ENCODE data around the gene PLEKHG5.
"Not testable (repeated sequence)": the region's sequence is repeated elsewhere in the genome, so short reads cannot be mapped to it uniquely, and the experiment has no call there.

PLEKHG5 gene

DNA sequence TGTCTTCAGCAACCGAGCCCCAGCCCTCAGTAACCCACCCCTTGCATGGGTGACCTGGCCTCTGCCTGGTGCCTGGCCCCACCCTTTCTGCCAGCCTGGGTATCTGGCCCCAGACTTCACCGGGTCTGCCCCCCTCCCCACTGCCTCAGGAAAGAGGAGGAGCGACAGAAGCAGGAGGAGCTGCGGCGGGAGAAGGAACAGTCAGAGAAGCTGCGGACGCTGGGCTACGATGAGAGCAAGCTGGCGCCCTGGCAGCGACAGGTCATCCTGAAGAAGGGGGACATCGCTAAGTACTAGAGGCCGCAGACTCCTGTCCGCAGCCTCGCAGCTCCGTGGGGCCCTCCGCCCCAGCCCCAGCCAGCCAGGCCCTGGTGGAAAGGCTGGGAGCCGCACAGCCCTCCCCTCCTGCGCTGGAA, 31.6 kb downstream of the PLEKHG5 start:
- peaks cover 0 to 87% of the 10 kb centered on the region in 2 donors for H3K27me3 ChIP-seq
- intact Hi-C loops (cut with DNase I; ENCODE audit: low total_unique reads): no loop called here
- H3K36me3 ChIP-seq: peaks cover 0 to 14% (median 6%) of the 10 kb centered on the region in 3 donors
- no peaks in the 10 kb centered on the region for H3K9me3 ChIP-seq
- peaks cover 0 to 15% (median 7%) of the 10 kb centered on the region in 4 donors for H3K4me1 ChIP-seq
- H3K27ac ChIP-seq: no peak overlapping the region
- peak overlapping the region in 1 of 2 donors; percentile 3 for H3K4me3 ChIP-seq
- TF ChIP-seq, protein P1, sequence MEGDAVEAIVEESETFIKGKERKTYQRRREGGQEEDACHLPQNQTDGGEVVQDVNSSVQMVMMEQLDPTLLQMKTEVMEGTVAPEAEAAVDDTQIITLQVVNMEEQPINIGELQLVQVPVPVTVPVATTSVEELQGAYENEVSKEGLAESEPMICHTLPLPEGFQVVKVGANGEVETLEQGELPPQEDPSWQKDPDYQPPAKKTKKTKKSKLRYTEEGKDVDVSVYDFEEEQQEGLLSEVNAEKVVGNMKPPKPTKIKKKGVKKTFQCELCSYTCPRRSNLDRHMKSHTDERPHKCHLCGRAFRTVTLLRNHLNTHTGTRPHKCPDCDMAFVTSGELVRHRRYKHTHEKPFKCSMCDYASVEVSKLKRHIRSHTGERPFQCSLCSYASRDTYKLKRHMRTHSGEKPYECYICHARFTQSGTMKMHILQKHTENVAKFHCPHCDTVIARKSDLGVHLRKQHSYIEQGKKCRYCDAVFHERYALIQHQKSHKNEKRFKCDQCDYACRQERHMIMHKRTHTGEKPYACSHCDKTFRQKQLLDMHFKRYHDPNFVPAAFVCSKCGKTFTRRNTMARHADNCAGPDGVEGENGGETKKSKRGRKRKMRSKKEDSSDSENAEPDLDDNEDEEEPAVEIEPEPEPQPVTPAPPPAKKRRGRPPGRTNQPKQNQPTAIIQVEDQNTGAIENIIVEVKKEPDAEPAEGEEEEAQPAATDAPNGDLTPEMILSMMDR (IDR thresholded peaks at IDR 0.05): no peak
- no peak for DNase-seq

DNA sequence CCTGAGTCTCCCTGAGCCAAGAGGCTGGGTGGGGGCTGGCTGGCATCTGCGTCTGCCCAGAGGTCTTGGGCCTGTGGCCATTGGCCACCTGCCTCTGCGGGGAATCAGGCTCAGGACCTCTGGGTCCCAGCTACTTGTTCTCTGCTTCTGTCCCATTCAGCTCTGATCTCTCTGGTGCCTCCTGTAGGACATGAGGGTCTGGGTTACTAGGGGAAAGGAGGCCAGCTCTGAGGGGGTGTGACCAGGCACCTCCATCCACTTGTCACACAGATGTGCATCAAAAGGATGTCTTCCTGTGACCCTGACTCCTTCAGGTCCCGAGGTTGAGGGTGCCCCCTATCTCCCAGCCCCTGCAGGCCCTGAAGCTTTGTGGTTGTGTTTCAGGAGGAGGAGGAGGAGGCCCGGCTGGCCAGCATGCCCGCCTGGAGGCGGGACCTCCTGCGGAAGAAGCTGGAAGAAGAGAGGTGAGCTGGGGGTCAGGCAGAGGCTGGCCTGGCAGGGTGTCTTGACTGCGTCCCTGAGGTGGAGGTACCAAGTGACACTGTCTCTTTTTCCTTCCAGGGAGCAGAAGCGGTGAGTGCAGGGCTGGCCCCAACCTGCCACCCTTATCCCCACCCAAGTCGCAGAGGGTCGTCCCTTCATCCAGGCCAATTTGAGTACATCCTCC, 34.5 kb downstream of the PLEKHG5 start:
- Histone ChIP-seq H3K9me3 (no peaks in the 10 kb centered on the region), H3K27me3 (peaks cover 0 to 90% of the 10 kb centered on the region in 2 donors), H3K4me3 (no peak overlapping the region), H3K27ac (no peak overlapping the region), H3K4me1 (peaks cover 0 to 23% (median 14%) of the 10 kb centered on the region in 4 donors), H3K36me3 (peaks cover 0 to 10% (median 0%) of the 10 kb centered on the region in 3 donors)
- TF ChIP-seq, protein P1 (IDR thresholded peaks at IDR 0.05): no peak
- intact Hi-C loops (cut with DNase I; ENCODE audit: low total_unique reads): no loop called here
- DNase-seq: no peak

DNA sequence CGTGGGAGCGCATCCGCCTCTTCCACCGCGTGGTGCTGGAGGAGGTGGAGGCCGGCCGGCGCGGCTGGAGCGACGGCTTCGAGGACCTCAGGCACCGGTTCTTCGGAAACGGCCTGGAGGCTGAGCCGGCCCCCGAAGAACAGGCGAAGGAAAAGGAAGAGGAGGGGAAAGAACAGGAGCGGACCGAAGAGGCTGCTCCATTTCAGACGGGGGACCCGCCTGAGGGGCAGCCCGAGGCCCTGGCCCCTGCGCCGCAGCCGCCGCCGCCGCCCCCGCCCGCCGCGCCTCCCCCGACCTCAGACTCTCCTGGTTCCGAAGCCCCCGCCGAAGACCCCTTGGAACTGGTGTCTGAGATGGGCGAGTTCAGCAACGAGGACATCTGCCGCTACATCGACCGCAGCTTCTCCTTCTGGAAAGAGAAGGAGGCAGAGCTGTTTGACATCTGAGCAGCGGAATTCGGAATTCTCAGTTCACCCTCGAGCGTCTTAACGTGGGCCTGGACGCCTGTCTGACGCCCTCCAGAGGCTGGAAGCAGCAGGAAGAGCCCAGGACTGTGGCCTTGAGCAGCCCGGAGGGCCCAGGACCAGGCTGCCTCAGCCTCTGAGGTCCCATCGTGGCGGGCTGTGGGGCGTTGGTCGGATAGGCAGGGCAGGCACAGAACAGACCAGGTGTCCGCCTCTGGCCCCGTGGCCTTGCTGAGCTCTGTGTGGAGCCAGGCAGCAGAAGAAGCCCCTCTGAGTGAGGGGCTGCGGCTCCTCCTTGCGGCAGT, 35.5 kb downstream of the PLEKHG5 start:
- Histone ChIP-seq H3K27me3 (peaks cover 0 to 90% of the 10 kb centered on the region in 2 donors), H3K4me1 (peaks cover 0 to 23% (median 14%) of the 10 kb centered on the region in 4 donors)
- H3K27ac ChIP-seq; H3K4me3 ChIP-seq; H3K36me3 ChIP-seq; H3K9me3 ChIP-seq; intact Hi-C loops (cut with DNase I; ENCODE audit: low total_unique reads); DNase-seq: not testable (repeated sequence)

DNA sequence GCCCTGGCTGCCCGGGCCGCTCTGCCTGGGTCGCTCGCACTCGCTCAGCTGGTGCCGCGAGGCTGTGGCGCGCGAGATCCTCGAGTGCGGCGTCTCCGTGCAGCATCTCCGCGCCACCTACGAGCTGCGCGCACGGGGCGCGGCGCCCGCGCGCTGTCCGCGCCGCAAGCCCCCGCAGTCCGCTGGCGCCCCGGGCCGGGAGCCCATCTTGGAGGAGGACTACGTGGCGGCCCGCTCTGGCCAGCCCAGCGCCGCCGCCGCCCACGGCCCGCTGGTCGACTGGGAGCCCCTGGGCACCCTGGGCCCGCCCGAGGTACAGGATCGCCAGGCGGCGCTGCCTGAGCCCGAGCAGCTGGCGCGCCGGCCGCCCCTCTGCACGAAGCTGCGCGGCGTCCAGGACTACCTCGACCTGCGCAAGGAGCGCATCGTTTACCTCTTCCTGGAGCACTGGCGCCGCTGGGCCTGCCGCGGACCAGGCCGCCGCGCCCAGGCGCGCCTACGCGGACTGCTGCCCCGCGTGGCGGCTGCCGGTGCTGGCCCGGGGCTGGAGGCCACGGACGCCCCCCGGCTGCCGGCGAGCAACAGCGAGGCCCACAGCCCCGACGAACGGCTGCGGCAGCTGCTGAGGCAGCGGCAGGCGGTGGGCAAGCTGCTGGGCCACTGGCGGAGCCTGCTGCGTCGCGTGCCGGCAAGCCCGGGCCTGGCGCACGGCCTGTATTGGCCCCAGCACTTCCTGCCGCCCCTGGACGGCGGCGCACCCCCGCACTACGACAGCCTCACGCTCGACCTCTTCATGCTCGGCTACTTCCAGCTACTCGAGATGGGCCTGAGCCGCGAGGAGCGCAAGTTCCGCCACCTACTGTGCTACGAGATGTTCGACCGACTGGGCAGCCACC, 36.4 kb downstream of the PLEKHG5 start:
- Histone ChIP-seq H3K4me3 (no peak overlapping the region), H3K27me3 (peaks cover 0 to 90% of the 10 kb centered on the region in 2 donors)
- intact Hi-C loops (cut with DNase I; ENCODE audit: low total_unique reads): no loop called here

DNA sequence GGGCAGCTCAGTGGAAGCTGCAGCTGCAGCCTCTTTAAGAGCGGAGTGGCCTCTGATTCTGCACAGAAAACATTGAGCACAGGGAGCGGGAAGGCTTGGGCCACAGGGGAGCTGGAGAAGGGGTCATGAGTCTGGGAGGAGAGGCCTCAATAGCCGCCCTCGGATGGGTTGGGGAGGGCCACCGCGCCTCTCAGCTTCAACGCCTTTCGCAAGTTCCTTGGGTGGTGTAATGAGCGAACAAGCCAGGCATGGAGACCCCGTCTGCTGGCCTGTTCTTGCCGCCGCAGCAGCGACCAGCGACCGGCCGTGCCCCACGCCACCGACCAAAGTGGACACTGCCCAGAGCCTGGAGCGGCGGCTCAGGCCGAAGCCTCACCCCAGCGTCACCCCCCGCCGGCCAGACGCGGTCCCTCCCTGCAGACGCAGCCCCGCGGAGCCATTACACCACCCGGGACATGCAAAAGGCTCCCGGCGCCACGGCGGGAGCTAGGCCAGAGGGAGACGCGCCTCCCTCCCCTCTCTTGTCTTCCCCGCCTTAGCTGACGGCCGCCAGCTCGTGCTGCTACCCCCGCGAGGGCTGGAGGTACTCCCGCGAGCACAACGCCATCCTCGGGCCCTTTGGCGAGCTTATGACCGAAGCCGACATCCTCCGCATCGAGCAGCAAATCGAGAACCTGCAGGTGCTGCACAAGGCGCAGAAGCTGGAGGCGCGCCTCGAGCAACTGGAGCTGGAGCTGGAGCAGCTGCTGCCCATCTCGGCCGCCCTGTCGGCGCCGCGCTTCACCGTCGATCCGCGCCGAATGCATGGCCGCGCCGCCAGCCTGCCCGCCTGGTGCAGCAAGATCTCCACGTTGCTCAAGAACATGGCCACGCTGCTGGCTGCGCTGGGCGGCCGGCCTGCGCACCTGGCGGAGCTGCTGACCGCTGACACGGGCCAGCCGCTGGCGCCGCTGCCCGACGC, 37.3 kb downstream of the PLEKHG5 start:
- intact Hi-C loops (cut with DNase I; ENCODE audit: low total_unique reads); DNase-seq; H3K9me3 ChIP-seq; H3K4me3 ChIP-seq; H3K36me3 ChIP-seq; H3K27ac ChIP-seq: not testable (repeated sequence)
- Histone ChIP-seq H3K4me1 (peaks cover 0 to 19% (median 11%) of the 10 kb centered on the region in 4 donors), H3K27me3 (peaks cover 0 to 90% of the 10 kb centered on the region in 2 donors)

More for the DNA sequence above, 36.4 kb downstream of the PLEKHG5 start:
- Histone ChIP-seq H3K27ac (no peak overlapping the region), H3K9me3 (no peaks in the 10 kb centered on the region), H3K36me3 (no peaks in the 10 kb centered on the region), H3K4me1 (peaks cover 0 to 18% (median 10%) of the 10 kb centered on the region in 4 donors)
- TF ChIP-seq, protein P1 (IDR thresholded peaks at IDR 0.05): no peak
- DNase-seq: no peak

All from tibial artery (tissue), 4 donors.